NCI-H1930 (cell line): ENCODE results near the gene SMOC2.

Source experiments
- DNase-seq, 2 experiments: peaks; one replicate each; lab custom pipeline; 2025; lab: John Stamatoyannopoulos, UW

SMOC2 gene

GRCh38 chr6:168574075-168574698 lies 133.2 kb downstream of the SMOC2 start:
- DNase-seq, result no peak

GRCh38 chr6:168574699-168575195 lies 133.8 kb downstream of the SMOC2 start:
- DNase-seq, result no peak

DNA sequence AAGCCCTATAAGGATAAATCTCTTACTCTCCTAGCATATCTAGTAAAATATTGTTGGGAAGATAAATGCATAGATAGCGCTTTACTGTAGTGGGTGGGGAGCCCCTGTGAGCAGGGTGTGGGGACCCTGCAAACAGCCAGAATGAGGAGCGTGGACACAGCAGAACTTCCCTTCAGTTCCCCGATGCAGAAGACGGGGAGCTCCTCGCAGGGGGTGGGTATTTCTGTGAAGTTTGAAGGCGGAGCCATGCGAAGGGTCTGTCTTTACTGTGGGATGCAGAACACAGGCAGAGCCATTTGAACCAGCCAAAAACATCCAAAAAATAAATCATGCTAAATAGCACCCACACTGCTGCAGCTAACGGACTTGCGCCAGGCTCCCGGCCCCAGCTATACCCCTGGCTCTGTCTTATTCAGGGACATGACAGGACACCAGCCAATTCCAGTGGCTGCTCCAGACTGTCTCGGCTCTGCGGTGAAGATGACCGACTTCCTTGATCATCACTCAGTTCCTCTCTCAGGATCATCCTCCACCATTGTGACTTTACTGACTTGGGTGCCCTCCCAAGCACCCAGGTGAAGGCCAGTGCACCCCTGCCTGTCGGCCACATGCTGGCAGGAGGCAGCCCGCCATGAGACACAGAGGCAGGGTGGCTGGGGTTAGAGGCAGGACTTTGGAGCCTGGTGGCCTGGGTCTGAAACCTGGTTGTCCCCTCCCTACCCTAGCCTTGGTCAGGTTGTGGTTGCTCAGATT lies 134.5 kb downstream of the SMOC2 start:
- DNase-seq, result no peak

DNA sequence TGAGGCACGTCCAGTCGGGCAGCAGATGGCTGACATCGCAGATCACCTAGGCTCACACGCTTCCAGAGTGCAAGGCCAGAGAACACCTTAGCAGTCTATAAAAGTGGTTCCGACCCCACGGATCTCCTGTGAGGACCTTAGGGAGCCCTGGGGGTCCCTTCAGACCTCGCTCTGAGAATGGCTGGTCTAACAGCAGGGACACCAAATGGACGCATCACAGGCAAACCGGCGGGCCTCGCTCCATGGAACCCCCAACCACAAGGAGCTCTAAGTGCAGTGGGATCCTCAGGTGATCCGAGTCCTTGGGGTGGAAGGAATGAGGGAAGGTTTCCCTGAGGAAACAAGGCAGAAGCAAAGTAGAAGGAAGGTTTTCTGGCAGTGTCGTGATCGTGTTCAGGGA lies 135.4 kb downstream of the SMOC2 start:
- no peak for DNase-seq

DNA sequence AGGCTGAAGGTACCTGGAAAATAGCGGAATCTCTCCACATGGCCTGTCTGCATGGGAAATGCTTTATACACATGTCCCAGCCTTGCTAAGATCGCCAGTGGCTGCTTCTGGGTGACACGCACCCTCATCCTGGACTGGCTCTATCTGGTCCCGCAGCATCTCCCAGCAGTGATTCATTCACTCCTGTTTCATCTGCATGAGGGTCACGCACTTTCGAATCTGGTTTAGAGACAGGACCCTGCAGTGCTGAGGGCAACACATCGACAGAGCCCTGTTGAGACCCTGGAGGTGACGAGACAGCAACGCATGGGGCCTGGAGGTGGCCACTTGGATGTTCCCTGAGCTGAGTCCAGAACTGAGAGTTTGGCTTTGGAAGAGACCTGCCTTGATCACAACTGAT lies 136.5 kb downstream of the SMOC2 start:
- DNase-seq, result no peak

DNA sequence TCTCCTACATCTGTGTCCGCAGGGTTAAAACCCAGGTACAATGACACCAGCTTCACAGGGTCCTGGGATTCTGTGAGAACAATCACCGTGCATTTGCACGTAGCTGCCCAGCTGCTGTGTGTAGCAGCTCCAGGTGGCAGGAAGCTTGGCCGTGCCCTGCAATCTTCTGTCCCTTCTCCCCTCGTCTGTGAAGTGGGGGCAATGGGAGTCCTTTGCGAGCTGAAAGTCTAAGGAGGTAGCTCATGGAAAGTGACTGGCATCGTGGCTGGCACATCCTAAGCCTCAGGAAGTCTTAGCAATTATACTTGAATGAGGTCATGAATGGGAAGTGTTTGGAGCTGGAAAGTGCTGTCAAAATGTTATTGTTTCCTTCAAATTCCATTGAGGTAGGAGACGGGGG lies 137.1 kb downstream of the SMOC2 start:
- no peak for DNase-seq

DNA sequence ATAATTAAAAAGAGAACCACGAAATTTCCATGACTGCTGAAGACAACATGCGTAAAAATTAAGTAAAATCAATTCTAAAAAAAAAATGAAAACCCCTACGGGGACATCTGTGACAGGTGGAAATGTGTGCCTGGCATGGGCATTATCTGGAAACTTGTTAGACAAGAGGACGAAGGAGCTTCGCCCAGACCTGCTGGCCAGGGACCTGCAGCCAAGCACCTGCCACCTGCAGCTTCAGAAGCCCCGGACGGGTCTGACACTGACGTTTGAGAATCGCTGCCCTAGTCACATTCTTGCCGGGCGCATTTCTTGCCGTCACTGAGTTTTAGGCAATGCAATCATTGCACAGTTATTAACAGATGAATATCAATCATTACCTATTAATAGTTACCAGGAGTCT lies 140.3 kb downstream of the SMOC2 start:
- no peak for DNase-seq

DNA sequence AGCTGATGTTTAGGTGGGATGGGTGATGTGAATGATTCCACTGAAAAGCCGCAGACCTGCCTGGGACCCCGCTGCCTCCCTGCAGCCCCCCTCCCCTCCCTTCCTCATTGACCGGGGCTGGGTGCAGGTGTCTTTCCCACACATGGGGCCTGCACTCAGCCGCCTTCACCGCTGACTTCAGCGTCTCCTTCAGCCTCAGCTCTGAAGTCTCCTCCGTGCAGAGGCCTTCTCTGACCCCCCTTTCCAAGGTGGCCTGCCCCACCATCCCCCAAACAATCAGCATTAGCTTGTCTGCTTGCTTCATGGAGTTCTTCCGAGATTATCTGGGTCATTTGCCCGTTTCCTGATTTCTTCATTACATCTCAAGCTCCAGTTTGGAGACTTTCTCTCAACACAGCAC lies 140.7 kb downstream of the SMOC2 start:
- no peak for DNase-seq

- DNase-seq, result no peak
Observed at GRCh38 chr6:168582571-168582981, 141.6 kb downstream of the SMOC2 start.

- no peak for DNase-seq
Observed at GRCh38 chr6:168583126-168583525, 142.1 kb downstream of the SMOC2 start.

GRCh38 chr6:168583821-168584220 lies 142.8 kb downstream of the SMOC2 start:
- no peak for DNase-seq

DNA sequence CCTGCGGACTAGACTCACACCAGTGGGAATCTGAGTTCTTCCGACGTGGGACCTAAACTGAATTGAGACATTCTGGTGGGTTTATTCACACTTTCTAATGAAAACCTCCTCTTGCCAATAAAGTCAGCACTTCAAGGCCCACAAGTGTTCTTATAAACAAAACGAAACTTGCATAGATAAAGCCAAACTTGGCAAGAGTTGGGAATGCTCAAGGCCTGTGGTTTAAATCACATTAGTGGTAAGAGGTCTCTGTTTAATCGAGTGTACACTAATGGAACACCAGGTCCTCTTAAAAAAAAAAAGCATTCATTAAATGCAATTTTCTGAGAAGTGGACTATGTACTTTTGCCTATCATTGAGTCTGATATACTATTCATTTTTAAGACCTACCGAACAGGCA lies 143.3 kb downstream of the SMOC2 start:
- DNase-seq, result no peak

GRCh38 chr6:168584671-168585070 lies 143.7 kb downstream of the SMOC2 start:
- DNase-seq, result no peak

GRCh38 chr6:168585441-168585840 lies 144.5 kb downstream of the SMOC2 start:
- no peak for DNase-seq

DNA sequence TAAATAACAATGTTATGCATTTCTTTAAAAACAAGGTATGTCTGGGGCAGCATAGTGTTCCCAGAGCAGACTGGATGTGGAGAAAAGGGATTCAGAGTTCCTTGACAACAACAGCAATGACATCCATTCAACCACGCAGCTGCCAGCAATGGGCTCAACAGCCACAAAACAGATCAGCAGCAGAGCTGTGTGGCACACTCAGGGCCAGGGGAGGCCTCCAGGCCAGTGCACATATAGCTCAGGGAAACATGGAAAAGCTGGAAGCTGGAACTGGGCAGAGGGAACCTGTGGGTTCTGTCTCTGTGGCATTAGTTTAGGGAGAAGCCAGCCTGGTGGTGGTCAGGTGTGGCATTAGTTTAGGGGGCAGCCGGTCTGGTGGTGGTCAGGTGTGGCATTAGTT lies 148.3 kb downstream of the SMOC2 start:
- DNase-seq, result no peak

DNA sequence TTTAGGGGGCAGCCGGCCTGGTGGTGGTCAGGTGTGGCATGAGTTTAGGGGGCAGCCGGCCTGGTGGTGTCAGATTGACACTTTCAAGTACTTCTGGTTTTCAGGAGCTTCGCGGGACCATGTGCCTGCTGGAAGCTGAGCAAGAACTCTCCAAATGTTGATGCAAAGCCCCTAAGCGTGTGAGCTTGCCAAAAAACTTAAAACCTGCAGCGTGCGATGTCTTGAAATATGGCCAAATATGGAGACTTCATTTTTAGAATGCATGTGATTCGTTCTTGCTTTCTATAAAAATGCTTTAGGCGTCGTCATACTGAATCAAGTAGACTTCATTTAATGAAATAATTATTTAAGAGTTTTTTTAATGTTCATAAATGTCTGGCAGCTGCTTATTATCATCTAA lies 149.4 kb downstream of the SMOC2 start:
- DNase-seq, result no peak

- DNase-seq, result no peak
Observed at GRCh38 chr6:168596344-168596743, 155.4 kb downstream of the SMOC2 start.

GRCh38 chr6:168597471-168597875 lies 156.5 kb downstream of the SMOC2 start:
- DNase-seq, result no peak

DNA sequence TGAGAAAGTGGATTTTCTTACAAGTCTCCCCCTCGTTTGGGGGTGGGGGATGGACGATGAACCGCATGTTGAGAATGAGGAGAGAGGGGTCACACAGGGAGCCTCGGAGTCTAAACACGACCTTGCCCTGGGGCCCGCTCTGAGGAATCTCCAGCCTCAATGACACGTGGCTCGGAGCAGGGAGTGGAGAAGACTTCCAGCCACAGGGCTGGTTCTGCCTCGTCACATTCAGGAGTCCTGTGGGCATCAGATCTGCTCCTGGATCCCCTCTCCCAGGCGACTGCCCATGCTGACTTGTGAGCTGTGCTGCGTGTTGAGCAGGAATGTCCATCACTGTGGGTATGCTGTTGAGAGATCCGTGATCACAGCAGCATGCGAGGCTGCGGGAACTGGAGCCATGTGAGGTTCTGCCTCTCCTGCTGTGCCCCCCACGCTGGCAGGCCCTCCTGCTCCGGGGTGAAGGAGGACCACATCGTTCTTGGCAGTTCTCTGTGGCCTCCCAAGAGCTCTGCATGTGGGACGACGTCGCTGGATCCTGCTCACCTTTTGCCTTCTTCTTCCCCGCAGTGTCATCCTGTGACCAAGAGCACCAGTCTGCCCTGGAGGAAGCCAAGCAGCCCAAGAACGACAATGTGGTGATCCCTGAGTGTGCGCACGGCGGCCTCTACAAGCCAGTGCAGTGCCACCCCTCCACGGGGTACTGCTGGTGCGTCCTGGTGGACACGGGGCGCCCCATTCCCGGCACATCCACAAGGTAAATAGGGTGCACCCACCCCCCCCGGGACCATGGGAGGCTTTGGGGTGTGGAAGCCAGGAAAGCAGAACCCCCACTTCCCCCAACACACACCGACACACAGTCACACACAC lies 157.5 kb downstream of the SMOC2 start:
- no peak for DNase-seq

DNA sequence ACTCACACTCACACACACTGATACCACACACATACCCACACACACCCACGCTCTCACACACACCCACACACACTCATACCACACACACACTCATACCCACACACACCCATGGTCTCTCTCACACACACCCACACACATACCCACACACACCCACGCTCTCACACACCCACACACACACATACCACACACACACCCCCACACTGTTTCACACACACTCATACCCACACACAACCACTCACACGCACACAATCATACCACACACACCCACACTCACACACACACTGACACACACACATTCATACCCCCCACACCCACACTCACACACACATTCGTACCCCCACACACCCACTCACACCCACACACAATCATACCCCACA lies 158.1 kb downstream of the SMOC2 start:
- DNase-seq, result no peak

DNA sequence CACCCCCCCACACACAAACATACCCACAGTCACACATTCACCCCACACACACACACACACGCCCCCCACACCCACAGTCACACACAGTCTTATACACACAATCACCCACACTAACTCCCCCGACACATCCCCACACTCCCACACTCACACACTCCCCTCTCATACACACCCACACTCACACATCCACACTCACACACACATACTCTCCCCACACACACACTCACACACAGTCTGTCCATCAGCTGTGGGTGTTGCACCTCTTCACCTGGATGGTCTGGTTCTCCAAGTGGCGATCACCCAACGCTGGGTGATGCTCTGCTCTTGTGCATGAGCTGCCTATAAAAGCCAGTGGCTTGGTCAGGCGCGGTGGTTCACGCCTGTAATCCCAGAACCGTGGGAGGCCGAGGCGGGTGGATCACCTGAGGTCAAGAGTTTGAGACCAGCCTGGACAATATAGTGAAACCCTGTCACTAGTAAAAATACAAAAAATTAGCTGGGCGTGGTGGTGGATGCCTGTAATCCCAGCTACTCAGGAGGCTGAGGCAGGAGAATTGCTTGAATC lies 158.9 kb downstream of the SMOC2 start:
- no peak for DNase-seq

GRCh38 chr6:168600381-168600780 lies 159.4 kb downstream of the SMOC2 start:
- no peak for DNase-seq
